GM18502 (cell line): Measurements from ENCODE around the gene GRM4.

Experiments
- ATAC-seq: cut with Tn5 transposase; IDR thresholded peaks from one replicate; pipeline ENCODE4 v1.9.1; 2021; ENCODE audit warnings: mild to moderate bottlenecking; ENCODE audit not compliant: unreplicated experiment, poor library complexity

GRM4 gene

GRCh38 chr6:34066772-34067770, 78.8 kb downstream of the GRM4 start:
- ATAC-seq = no peak

GRCh38 chr6:34066218-34066571, 79.7 kb downstream of the GRM4 start:
- no peak for ATAC-seq

DNA sequence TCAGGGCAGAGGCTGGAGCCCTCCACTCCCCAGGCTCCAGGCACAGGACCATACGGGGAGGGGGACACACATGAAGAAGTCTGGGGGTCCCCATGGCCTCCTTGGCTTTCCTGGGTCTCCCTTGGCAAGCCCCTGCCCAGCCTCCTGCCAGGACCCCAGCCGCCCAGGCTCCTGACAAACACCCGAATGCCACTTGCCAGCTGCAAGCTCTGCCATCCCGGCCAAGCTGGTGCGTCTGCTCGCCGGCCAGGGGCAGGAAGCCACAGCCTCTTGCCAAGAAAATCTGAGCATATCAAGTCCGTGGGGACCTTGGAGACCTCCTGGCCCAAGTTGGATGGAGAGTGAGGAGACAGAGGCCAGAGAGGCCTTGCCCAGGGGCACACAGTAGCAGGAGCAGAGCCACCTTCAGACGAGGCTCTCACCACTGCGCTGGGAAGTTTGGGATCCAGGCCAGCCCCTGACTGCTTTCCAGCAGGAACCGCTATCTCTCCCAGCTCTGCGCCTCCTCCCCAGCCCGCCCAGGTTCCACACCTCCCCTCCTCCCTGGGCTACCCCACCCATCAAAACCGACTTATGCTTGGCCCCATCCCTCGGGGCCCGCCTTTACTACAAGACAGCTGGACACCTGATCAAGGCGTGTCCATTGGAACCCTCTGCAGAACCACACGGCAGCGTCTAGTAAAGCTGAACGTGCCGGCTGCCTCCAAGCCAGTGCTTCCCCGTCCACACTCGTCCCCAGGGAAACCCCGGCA, 80.2 kb downstream of the GRM4 start:
- no peak for ATAC-seq

DNA sequence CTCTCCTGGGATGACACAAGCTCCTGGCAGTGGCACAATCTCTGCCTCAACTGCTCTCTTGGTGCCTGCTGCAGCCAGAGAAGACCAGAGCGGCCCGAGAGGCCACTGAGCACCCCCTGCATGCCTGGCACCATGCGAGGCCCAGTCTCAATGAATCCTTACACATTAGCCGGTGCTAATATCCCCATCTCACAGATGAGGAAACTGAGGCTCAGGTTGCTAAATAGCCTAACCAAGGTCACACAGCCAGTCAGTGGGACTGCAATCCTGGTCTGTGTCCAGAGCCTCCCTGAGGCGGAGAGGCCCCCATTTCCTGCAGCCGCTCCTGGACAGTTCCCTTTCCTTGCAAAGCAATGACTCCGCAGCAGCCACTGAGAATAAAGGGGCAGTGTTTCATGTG, 81.2 kb downstream of the GRM4 start:
- ATAC-seq = no peak

GRCh38 chr6:34063651-34064050, 82.2 kb downstream of the GRM4 start:
- no peak for ATAC-seq

GRCh38 chr6:34062815-34063214, 83.1 kb downstream of the GRM4 start:
- ATAC-seq = no peak

- no peak for ATAC-seq
Observed at GRCh38 chr6:34062156-34062555, 83.7 kb downstream of the GRM4 start.

GRCh38 chr6:34061348-34061747, 84.5 kb downstream of the GRM4 start:
- no peak for ATAC-seq

DNA sequence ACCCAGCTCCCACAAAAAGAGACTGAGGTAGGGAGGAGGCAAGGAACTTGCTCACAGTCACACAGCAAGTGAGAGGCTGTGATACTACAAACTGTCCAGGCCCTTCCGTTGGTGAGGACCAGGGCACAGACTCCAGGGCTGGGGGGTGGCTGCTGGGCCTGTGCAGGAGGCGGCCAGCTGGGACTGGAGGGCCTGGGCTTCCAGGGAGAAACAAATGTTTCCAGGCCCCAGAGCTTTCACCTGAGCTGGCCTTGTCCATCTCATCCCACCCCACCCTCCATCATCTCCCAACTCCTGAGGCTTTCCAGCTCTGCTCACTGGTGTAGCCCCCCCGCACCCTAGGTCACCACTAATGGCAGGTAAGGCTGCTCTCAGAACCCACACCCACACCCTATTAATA, 86.0 kb downstream of the GRM4 start:
- no peak for ATAC-seq

GRCh38 chr6:34059136-34059731, 86.7 kb downstream of the GRM4 start:
- ATAC-seq = no peak

DNA sequence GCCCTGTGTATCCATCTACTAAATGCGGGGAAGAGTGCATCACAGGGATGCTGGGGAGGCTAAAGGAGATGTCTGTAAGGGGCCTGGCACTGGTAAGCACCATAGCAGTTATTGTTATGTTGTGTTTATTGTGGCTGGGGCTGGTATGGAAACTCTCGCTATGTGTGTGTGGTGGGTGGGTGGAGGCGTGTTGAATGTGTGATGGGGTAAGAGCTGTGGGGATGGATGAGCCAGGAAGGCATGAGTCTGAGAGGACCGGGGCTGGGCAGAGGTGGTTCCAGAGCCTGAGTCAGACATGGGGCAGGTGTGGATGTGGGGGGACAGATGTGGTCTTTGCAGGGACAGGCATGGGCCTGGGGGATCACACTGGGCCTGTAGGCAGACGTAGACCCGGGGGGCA, 88.1 kb downstream of the GRM4 start:
- ATAC-seq = no peak

GRCh38 chr6:34057191-34057590, 88.7 kb downstream of the GRM4 start:
- no peak for ATAC-seq

DNA sequence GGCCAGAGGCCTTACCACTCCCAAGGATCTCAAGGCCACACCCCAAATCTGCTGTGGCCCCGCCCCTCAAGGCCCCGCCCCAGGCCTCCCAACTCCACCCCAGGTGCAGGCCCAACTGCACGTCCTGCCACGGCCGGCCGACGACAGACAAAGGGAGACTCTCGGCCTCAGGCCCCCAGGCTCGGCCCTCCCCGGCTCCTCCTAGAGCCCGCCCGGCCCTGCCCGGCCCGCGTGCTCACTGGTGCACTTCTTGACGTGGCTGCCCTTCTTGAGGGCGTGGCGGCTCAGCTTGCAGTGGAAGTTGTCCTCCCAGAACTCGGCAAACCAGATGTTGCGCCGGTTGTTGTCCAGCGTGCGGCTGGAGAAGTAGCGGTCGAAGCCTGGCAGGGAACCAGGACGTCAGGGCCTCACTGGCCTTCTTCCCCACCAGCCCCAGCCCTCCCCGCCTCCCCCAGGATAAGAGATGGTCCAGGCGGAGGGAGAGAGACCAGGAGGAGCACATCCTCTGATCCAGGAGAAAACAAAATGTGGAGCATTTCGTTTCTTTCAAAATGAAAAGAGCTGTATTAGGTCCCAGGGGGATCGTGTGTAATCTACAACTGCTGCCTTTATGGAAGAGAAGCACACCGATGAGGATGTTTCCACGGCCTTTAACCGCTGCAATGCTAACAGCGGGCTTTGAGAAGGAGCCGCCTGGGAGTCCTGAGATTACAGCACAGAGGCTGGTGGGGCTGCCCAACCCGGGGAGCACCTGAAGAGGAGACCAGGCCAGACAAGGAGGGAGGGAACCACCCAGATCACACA, 89.4 kb downstream of the GRM4 start:
- no peak for ATAC-seq

GRCh38 chr6:34055223-34055933, 90.5 kb downstream of the GRM4 start:
- no peak for ATAC-seq

GRCh38 chr6:34053721-34054120, 92.2 kb downstream of the GRM4 start:
- no peak for ATAC-seq

GRCh38 chr6:34052918-34053608, 92.8 kb downstream of the GRM4 start:
- no peak for ATAC-seq

GRCh38 chr6:34052071-34052825, 93.6 kb downstream of the GRM4 start:
- ATAC-seq = no peak

GRCh38 chr6:34051331-34051919, 94.5 kb downstream of the GRM4 start:
- no peak for ATAC-seq
